Bronchial epithelial cell (primary cell): ENCODE results near the gene PHLDA2. TPM values are rescaled to one million over a fixed set of nuclear protein-coding genes. Genes with fewer than 3 reads are reported as not detected.

Source experiments
- DNase-seq: peaks from one replicate; pipeline ENCODE4 v3.0.0-alpha.2; 2010; ENCODE audit warnings: low read depth
- FAIRE-seq: peaks from 2 replicates; lab custom pipeline; 2011; peaks lifted over from hg19 to GRCh38; lab: Jason Lieb, UNC
- H3K27me3 ChIP-seq: 2 replicates; pipeline ENCODE4 v1.5.1; 2011; ENCODE audit warnings: low read length; ENCODE audit not compliant: control insufficient read depth, insufficient read depth
- H3K36me3 ChIP-seq: 2 replicates; pipeline ENCODE4 v1.5.1; 2011; ENCODE audit warnings: low read length; ENCODE audit not compliant: control insufficient read depth, insufficient read depth
- H3K4me3 ChIP-seq: 2 replicates; pipeline ENCODE4 v1.5.1; 2011; ENCODE audit warnings: mild to moderate bottlenecking, low read depth, low read length, control low read depth
- total RNA-seq: library from RNA; depleted of rRNA; stranded (reverse); fragments of >200 nt; gene quantifications from 2 replicates; pipeline ENCODE4 v1.2.1, GENCODE V29; 2014
- TF ChIP-seq, protein P1 (sequence below): IDR thresholded peaks from 2 replicates; pipeline ENCODE4 v1.5.1; 2011; ENCODE audit warnings: mild to moderate bottlenecking, moderate library complexity, low read length, control low read depth, inconsistent platforms; ENCODE audit not compliant: insufficient read depth, severe bottlenecking

Gene PHLDA2
- total RNA-seq, 1 donor from 2014 or later: 5.0 TPM

DNA sequence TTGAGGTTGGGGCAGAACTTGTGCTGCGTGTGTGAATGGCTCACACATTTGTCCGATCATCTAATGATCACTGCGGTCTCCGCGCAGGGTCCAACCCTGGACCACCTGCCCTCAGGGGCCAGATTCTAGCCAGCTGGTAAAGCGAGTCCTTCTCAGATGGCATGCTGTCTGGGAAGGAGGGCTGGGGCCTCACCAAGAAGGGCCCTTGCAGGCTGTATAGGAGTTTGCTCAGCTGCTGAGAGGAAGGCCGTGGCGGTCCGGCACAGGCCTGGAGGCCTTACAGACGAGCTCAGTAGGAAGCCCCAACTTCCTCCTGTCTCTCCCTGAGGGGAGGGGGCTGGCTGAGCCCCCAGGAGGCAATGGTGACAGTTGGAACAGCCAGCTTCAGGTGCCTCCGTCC is 13.7 kb downstream of the PHLDA2 start:
- TF ChIP-seq, protein P1, sequence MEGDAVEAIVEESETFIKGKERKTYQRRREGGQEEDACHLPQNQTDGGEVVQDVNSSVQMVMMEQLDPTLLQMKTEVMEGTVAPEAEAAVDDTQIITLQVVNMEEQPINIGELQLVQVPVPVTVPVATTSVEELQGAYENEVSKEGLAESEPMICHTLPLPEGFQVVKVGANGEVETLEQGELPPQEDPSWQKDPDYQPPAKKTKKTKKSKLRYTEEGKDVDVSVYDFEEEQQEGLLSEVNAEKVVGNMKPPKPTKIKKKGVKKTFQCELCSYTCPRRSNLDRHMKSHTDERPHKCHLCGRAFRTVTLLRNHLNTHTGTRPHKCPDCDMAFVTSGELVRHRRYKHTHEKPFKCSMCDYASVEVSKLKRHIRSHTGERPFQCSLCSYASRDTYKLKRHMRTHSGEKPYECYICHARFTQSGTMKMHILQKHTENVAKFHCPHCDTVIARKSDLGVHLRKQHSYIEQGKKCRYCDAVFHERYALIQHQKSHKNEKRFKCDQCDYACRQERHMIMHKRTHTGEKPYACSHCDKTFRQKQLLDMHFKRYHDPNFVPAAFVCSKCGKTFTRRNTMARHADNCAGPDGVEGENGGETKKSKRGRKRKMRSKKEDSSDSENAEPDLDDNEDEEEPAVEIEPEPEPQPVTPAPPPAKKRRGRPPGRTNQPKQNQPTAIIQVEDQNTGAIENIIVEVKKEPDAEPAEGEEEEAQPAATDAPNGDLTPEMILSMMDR: no peak
- DNase-seq (no peak), FAIRE-seq (peak; percentile 66)
- Histone ChIP-seq H3K36me3 (no peaks in the 10 kb centered on the region), H3K27me3 (no peaks in the 10 kb centered on the region), H3K4me3 (no peak overlapping the region)

DNA sequence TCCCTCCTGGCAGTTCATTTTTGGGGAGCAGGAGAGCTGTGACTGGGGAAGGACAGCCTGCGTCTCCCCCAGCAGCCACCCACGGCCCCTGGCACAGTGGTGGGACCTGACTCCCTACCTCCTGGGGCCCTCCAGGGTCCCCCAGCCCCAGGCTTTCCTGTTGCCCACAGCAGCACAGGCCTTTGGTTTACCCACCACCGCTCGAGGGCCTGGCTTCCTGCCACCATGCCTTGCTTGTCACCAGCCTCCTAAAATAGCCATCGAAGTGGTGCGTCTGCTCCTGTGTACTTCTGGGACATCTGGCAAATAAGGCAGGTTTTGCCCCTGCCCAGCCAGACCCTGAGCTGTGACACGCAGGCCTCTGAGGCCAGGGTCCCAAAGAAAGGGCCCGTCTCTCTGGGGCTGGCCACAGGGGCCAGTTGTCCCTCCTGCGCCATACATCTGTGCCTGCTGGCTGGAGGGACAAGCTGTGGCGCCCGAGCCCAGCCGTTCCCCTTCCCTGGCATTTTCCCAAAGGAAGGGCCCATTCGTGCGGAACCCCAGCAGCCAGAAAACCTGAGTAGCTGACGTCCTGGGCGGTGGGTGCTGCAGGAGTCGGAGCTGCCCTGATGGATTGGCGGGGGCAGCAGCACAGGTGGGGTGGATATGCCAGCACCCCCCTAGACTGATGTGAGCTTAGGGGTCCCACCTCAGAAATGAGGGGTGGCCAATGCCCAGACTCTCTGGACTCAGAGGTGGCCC is 14.6 kb downstream of the PHLDA2 start:
- no peaks in the 10 kb centered on the region for H3K27me3 ChIP-seq
- FAIRE-seq (no peak), DNase-seq (no peak)
- TF ChIP-seq, protein P1: no peak
- H3K36me3 ChIP-seq: no peaks in the 10 kb centered on the region
- no peak overlapping the region for H3K4me3 ChIP-seq

DNA sequence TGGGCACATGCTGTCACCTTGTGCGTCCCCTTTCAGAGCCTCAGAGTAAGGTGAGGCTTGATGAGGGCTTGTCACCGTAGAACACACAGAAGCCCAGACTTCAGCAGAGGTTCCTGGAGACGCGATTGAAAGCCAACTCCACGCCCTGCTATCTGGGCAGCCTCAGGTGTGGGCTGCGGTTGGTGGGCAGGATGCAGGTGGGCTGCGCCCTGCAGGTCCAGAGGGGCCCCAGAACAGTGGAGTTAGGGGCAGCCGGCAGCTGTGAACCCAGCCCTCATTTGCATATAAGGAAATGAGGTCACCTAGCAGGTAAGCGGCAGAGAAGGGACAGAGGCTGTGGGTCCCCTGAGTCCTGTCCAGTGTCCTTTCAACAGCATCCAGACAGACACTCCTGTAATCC is 15.4 kb downstream of the PHLDA2 start:
- DNase-seq: no peak
- no peaks in the 10 kb centered on the region for H3K36me3 ChIP-seq
- TF ChIP-seq, protein P1: no peak
- no peak overlapping the region for H3K4me3 ChIP-seq
- no peaks in the 10 kb centered on the region for H3K27me3 ChIP-seq
- FAIRE-seq: no peak

DNA sequence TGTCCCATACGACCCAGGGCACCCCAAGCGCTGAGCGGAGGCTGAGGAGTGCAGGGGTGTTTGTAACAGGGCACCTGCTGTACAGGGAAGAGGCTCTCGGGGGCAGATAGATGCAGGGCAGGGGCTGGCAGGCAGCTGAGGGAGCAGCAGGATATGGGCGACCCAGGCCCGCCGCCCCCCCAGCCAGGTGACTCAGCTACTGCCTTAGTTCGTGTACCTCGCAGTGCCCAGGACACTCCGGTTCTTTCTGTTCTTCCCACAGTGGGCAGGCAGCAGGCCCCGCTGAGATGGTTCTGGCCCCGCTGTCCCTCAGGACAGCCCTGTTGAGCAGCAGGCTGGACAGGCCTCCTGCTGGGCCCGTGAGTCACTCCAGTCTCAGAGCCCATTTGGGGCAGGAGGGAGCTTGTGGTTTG is 16.2 kb downstream of the PHLDA2 start:
- DNase-seq (no peak), FAIRE-seq (no peak)
- Histone ChIP-seq H3K4me3 (peak overlapping the region; percentile 2), H3K27me3 (no peaks in the 10 kb centered on the region), H3K36me3 (no peaks in the 10 kb centered on the region)
- TF ChIP-seq, protein P1: no peak

DNA sequence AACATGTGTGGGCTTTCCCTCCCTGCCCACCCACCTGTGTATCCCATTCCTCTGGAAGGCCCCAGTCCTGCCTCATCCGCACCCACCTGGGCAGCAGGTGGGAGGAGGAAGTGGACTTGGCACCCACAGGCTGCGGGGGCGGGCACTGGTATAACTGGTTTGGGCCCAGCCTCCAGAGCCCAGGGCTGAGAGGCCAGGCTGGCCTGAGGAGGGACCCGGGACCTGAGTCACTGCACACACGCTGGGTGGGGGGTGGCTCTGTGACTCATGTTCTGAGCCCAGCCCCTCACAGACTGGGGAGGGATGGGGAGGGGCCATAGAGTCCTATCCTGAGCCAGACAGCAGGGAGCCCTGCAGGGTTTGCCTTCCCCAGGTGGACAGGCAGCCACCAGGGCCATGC is 16.7 kb downstream of the PHLDA2 start:
- H3K27me3 ChIP-seq: no peaks in the 10 kb centered on the region
- TF ChIP-seq, protein P1: no peak
- peak overlapping the region; percentile 2 for H3K4me3 ChIP-seq
- no peaks in the 10 kb centered on the region for H3K36me3 ChIP-seq
- peak; percentile 94 for DNase-seq
- peak; percentile 88 for FAIRE-seq
